ENCODE results near the gene PIP4K2A. TPM values are rescaled to one million over a fixed set of nuclear protein-coding genes. Genes with fewer than 3 reads are reported as not detected.
A peak's percentile ranks its signal among the peaks of the same experiment; 100 is the strongest.
"Not testable (repeated sequence)": the region's sequence is repeated elsewhere in the genome, so short reads cannot be mapped to it uniquely, and the experiment has no call there.

The PIP4K2A gene
- total RNA-seq, 1 experiment from 2014 or later, result 17.4 TPM

GRCh38 chr10:22724773-22725172 lies 10.4 kb upstream of the PIP4K2A start:
- Histone ChIP-seq H3K4me3 (no peak overlapping the region), H3K9me3 (no peaks in the 10 kb centered on the region), H3K36me3 (no peaks in the 10 kb centered on the region), H3K27me3 (no peaks in the 10 kb centered on the region)
- DNase-seq, result no peak

- no peaks in the 10 kb centered on the region for H3K36me3 ChIP-seq
- no peaks in the 10 kb centered on the region for H3K27me3 ChIP-seq
- no peaks in the 10 kb centered on the region for H3K9me3 ChIP-seq
- DNase-seq, result no peak
- no peak overlapping the region for H3K4me3 ChIP-seq
Observed at GRCh38 chr10:22723783-22724182, 9.4 kb upstream of the PIP4K2A start.

GRCh38 chr10:22723343-22723779 lies 9.0 kb upstream of the PIP4K2A start:
- H3K27me3 ChIP-seq, result no peaks in the 10 kb centered on the region
- no peak overlapping the region for H3K4me3 ChIP-seq
- no peak for DNase-seq
- H3K9me3 ChIP-seq, result no peaks in the 10 kb centered on the region
- no peaks in the 10 kb centered on the region for H3K36me3 ChIP-seq

GRCh38 chr10:22722626-22723169 lies 8.3 kb upstream of the PIP4K2A start:
- no peak for DNase-seq
- no peaks in the 10 kb centered on the region for H3K36me3 ChIP-seq

GRCh38 chr10:22720667-22721066 lies 6.3 kb upstream of the PIP4K2A start:
- H3K36me3 ChIP-seq, result no peaks in the 10 kb centered on the region
- no peaks in the 10 kb centered on the region for H3K9me3 ChIP-seq
- H3K4me3 ChIP-seq, result no peak overlapping the region
- no peak for DNase-seq
- H3K27me3 ChIP-seq, result no peaks in the 10 kb centered on the region

More at GRCh38 chr10:22722626-22723169, 8.3 kb upstream of the PIP4K2A start:
- no peaks in the 10 kb centered on the region for H3K9me3 ChIP-seq
- no peak overlapping the region for H3K4me3 ChIP-seq
- no peaks in the 10 kb centered on the region for H3K27me3 ChIP-seq

- DNase-seq, result no peak
- no peaks in the 10 kb centered on the region for H3K9me3 ChIP-seq
- H3K36me3 ChIP-seq, result no peaks in the 10 kb centered on the region
Observed at GRCh38 chr10:22719406-22720042, 5.1 kb upstream of the PIP4K2A start.

GRCh38 chr10:22718659-22719058 lies 4.3 kb upstream of the PIP4K2A start:
- H3K27me3 ChIP-seq, H3K36me3 ChIP-seq, H3K4me3 ChIP-seq, DNase-seq, H3K9me3 ChIP-seq: not testable (repeated sequence)

More at GRCh38 chr10:22719406-22720042, 5.1 kb upstream of the PIP4K2A start:
- Histone ChIP-seq H3K27me3 (no peaks in the 10 kb centered on the region), H3K4me3 (no peak overlapping the region)

- H3K9me3 ChIP-seq, result no peaks in the 10 kb centered on the region
- H3K36me3 ChIP-seq, result no peaks in the 10 kb centered on the region
- no peak for DNase-seq
- no peak overlapping the region for H3K4me3 ChIP-seq
- no peaks in the 10 kb centered on the region for H3K27me3 ChIP-seq
Observed at GRCh38 chr10:22717728-22718127, 3.4 kb upstream of the PIP4K2A start.

- H3K4me3 ChIP-seq, result no peak overlapping the region
- no peaks in the 10 kb centered on the region for H3K27me3 ChIP-seq
- no peaks in the 10 kb centered on the region for H3K9me3 ChIP-seq
- no peaks in the 10 kb centered on the region for H3K36me3 ChIP-seq
- DNase-seq, result no peak
Observed at GRCh38 chr10:22716943-22717342, 2.6 kb upstream of the PIP4K2A start.

GRCh38 chr10:22715290-22715625 lies 880 bp upstream of the PIP4K2A start:
- H3K36me3 ChIP-seq, result no peaks in the 10 kb centered on the region
- no peaks in the 10 kb centered on the region for H3K9me3 ChIP-seq
- no peak for DNase-seq
- H3K4me3 ChIP-seq, result peak overlapping the region; percentile 57; the same call in 1 of the 2 replicates
- H3K27me3 ChIP-seq, result no peaks in the 10 kb centered on the region

GRCh38 chr10:22713853-22714478 lies 412 bp downstream of the PIP4K2A start:
- H3K4me3 ChIP-seq, result peak overlapping the region; percentile 79
- H3K36me3 ChIP-seq, result no peaks in the 10 kb centered on the region
- H3K27me3 ChIP-seq, result no peaks in the 10 kb centered on the region
- no peaks in the 10 kb centered on the region for H3K9me3 ChIP-seq
- DNase-seq, result peak; percentile 21

GRCh38 chr10:22712956-22713852 lies 1.2 kb downstream of the PIP4K2A start:
- Histone ChIP-seq H3K9me3 (no peaks in the 10 kb centered on the region), H3K4me3 (peak overlapping the region; percentile 79), H3K27me3 (no peaks in the 10 kb centered on the region), H3K36me3 (no peaks in the 10 kb centered on the region)
- peak; percentile 5 for DNase-seq

- no peak for DNase-seq
- Histone ChIP-seq H3K4me3 (peak overlapping the region; percentile 79), H3K27me3 (no peaks in the 10 kb centered on the region), H3K36me3 (no peaks in the 10 kb centered on the region), H3K9me3 (no peaks in the 10 kb centered on the region)
Observed at GRCh38 chr10:22712211-22712955, 2.0 kb downstream of the PIP4K2A start.

- Histone ChIP-seq H3K9me3 (no peaks in the 10 kb centered on the region), H3K27me3 (no peaks in the 10 kb centered on the region), H3K36me3 (no peaks in the 10 kb centered on the region), H3K4me3 (no peak overlapping the region)
- DNase-seq, result no peak
Observed at GRCh38 chr10:22711373-22711772, 3.0 kb downstream of the PIP4K2A start.

- no peaks in the 10 kb centered on the region for H3K27me3 ChIP-seq
- H3K36me3 ChIP-seq, result no peaks in the 10 kb centered on the region
- no peak for DNase-seq
- no peaks in the 10 kb centered on the region for H3K9me3 ChIP-seq
- no peak overlapping the region for H3K4me3 ChIP-seq
Observed at GRCh38 chr10:22710139-22710745, 4.1 kb downstream of the PIP4K2A start.

- no peaks in the 10 kb centered on the region for H3K9me3 ChIP-seq
- no peak for DNase-seq
- no peaks in the 10 kb centered on the region for H3K36me3 ChIP-seq
Observed at GRCh38 chr10:22708772-22709171, 5.6 kb downstream of the PIP4K2A start.

More at GRCh38 chr10:22708772-22709171, 5.6 kb downstream of the PIP4K2A start:
- Histone ChIP-seq H3K27me3 (no peaks in the 10 kb centered on the region), H3K4me3 (no peak overlapping the region)

Measured in MG63 (cell line).